Measurements from ENCODE around the gene CRLF2.
"Not testable (repeated sequence)": the region's sequence is repeated elsewhere in the genome, so short reads cannot be mapped to it uniquely, and the experiment has no call there.

The CRLF2 gene, protein sequence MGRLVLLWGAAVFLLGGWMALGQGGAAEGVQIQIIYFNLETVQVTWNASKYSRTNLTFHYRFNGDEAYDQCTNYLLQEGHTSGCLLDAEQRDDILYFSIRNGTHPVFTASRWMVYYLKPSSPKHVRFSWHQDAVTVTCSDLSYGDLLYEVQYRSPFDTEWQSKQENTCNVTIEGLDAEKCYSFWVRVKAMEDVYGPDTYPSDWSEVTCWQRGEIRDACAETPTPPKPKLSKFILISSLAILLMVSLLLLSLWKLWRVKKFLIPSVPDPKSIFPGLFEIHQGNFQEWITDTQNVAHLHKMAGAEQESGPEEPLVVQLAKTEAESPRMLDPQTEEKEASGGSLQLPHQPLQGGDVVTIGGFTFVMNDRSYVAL

DNA sequence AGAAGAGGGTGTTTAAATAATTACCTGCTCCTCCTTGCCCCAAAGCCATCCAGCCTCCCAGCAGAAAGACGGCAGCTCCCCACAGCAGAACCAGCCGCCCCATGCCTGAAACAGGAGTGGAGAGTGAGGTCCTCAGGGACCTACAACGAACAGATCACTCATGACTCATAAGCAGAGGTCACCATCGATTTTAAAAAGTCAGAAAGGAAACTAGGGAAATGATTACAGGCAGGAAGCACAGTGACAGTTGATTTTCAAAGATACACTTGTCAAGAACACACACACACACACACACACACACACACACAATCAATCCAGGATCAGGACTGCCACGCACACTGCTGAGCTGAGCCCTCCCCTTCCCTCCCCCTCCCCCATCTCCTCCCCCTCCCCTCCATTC, at the start of gene CRLF2:
CRLF2 (minus strand) TSS at position 118 of the 400 bp plus-strand sequence; CDS start at position 103, 15 bp downstream.
- no peak for DNase-seq (ENCODE audit: low read depth in 3 of 3, low spot score in 1 of 3)

- not testable (repeated sequence) for DNase-seq (ENCODE audit: low read depth in 3 of 3, low spot score in 1 of 3)
Observed at GRCh38 chrX:1261771-1262170, 49.3 kb upstream of the CRLF2 start.

DNA sequence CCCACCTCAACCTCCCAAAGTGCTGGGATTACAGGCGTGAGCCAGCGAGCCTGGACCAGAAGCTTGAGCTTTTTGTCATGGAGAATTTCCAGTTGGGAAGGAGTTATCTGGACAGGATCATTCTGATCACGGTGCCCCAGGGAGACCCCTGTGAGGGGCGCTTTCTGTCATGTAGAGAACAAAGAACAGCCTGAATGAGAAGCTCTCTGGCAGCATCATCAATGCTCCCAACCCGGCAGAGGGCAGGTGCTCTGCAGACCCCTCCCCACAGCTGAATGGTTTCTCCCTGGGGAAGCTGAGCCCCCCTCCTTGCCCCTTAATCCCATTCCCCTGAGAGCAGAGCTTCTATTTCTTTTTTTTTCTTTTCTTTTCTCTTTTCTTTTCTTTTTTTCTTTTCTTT, 48.8 kb upstream of the CRLF2 start:
- DNase-seq (ENCODE audit: low read depth in 3 of 3, low spot score in 1 of 3): no peak

- DNase-seq (ENCODE audit: low read depth in 3 of 3, low spot score in 1 of 3): no peak
Observed at GRCh38 chrX:1252861-1253260, 40.4 kb upstream of the CRLF2 start.

GRCh38 chrX:1249101-1249887, 36.8 kb upstream of the CRLF2 start:
- DNase-seq (ENCODE audit: low read depth in 3 of 3, low spot score in 1 of 3): peak in 1 of 3 donors; percentile 28

DNA sequence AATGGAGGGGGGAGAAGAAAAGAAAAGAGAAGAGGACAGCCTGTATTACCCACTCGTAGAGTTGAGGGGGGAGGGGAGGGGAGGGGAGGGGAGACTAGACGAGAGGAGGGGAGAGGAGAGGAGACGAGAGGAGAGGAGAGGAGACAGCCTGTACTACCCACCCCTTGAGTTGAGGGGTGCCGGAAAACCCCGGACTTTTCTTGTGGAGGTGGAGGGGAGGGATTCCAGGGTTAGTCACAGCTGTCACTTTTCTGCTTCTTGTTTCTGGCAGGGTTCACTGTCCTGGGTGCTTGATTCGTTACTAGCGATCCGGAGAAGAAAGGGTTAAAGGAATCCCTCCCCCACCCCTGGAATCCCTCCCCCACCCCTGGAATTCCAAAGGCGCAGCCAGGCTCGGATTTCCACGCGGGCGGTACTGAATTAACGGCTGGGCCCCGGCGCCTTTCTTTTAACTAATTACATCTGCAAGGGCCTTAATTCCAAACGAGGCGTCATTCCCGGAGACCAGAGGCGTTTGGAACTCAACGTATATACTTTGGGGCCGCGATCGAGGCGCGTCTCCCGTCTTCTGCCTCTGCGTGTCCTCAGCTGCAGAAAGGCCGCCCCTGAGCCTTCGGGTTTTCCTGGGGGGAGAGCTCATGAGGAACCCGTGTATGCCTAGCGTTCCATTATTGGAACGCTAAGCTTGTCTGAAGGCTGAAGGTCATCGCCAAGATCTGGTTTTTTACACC, 36.0 kb upstream of the CRLF2 start:
- DNase-seq (ENCODE audit: low read depth in 3 of 3, low spot score in 1 of 3): no peak

GRCh38 chrX:1246816-1247215, 34.4 kb upstream of the CRLF2 start:
- peak; percentile 51 to 89 (median 57) for DNase-seq (ENCODE audit: low read depth in 3 of 3, low spot score in 1 of 3)

GRCh38 chrX:1244164-1245076, 32.0 kb upstream of the CRLF2 start:
- DNase-seq (ENCODE audit: low read depth in 3 of 3, low spot score in 1 of 3): no peak

DNA sequence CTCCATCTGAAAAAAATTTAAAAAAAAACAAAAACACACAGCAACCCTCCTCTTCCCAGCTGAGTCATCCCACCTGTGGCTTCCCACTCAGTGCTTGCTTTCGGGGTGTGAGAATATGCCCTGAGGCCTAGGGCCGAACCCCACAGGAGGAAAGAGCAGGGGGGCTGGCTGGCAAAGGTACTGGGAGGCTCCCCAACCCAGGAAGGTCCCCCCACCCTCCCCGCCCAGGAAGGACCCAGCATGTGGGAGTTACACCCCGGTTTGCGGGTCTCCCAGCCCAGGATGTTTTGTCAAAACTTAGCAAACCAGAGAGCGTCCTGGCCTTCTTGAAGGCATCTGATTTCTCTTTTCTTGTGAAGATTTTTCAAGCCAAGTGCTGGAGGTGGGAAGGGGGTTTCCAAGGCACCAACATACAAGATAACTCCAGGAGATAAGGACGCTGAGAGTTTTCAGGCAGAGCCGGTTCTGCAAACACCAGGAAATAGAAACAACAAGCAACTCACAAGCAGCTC, 30.5 kb upstream of the CRLF2 start:
- no peak for DNase-seq (ENCODE audit: low read depth in 3 of 3, low spot score in 1 of 3)

DNA sequence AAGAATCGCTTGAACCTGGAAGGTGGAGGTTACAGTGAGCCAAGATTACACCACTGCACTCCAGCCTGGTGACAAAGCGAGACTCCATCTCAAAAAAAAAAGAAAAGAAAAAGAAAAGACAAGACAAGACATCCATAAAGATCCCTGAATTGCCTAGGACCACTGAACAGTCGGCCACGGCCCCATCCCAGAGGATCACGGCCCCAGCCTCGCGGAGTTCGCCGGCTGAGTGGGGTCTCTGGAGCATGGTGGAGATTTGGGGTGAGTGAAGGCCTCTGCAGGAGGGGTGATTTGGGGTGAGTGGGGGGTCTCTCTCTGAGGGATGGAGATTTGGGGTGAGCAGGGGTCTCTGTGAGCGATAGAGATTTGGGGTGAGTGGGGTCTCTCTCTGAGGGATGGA, 28.1 kb upstream of the CRLF2 start:
- DNase-seq (ENCODE audit: low read depth in 3 of 3, low spot score in 1 of 3): not testable (repeated sequence)

DNA sequence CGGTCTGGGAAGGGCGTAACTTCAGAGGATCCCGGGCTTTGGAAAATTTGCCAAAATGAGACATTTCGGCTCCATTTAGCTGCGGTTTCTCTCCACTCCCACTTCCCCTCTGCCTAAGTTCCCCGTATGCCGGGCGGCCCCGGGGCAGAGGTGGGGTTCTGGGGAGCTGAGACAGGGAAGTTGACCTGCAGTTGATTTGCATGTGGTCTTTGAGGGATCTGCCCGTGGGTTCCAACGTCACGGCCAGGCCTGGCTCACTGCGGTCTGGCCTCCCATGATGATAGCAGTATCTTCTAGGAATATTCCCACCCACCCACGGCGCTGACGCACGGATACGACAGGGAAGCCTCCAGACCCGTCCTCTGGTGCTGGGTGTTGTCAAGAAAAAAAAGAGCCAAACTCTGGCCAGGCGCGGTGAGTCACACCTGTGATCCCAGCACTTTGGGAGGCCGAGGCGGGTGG, 27.3 kb upstream of the CRLF2 start:
- DNase-seq (ENCODE audit: low read depth in 3 of 3, low spot score in 1 of 3): no peak

DNA sequence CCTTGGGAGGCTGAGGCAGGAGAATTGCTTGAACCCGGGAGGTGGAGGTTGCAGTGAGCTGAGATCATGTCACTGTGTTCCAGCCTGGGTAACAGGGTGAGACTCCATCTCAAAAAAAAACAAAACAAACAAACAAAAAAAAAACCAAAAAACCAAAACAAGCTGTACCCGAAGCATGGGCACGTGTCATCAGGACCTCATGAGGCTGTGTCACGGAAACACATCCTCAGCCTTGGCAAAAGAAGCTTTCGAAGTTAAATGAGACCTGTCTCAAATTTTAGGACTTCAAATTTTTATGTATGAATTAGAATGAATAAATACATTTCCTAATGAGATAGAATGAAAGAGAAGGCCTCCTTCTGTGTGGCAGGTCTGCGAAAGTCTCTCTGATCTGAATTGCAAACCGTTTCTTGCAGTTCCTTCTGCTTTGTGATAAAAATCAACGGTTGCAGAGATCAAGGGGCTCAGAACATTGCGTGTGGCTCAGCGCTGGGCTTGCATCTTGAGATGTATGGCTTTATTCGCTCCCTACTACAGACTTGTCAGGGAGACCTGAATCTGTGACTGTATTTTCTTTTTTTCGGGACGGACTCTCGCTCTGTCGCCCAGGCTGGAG, 19.5 kb upstream of the CRLF2 start:
- no peak for DNase-seq (ENCODE audit: low read depth in 3 of 3, low spot score in 1 of 3)

DNA sequence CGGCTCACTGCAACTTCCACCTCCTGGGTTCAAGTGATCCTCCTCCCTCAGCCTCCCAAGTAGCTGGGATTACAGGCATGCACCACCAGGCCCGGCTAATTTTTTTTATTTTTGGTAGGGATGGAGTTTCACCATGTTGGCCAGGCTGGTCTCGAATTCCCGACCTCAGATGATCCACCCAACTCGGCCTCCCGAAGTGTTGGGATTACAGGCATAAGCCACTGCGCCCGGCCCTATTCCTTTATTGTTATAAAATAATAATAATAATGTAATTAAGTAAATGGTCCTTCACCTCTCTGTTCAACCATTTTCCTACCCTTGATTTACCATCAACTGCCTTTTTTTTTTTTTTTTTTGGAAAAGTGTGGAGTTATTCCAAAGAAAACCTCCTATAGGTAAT, 15.7 kb upstream of the CRLF2 start:
- not testable (repeated sequence) for DNase-seq (ENCODE audit: low read depth in 3 of 3, low spot score in 1 of 3)

- DNase-seq (ENCODE audit: low read depth in 3 of 3, low spot score in 1 of 3): no peak
Observed at GRCh38 chrX:1226249-1226648, 13.8 kb upstream of the CRLF2 start.

DNA sequence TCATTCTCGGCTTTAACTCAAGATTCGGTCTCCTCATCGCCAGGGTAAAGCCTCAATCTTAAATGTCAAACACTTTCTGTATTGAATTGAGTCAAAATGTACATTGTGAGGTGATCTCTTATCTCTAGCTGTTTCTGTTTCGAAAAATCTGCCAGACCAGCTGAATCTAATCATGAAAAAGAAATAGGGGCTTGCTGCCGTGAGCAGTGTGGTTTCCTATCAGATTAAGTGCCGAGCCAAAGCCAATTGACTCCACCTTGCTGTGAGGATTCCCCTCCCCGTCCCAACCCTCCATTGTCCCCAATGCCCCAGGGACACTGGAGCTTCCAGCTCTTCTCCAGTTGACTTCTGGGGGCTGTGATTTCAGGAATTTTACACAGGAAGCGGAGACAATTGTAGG, 12.5 kb upstream of the CRLF2 start:
- DNase-seq (ENCODE audit: low read depth in 3 of 3, low spot score in 1 of 3): no peak

DNA sequence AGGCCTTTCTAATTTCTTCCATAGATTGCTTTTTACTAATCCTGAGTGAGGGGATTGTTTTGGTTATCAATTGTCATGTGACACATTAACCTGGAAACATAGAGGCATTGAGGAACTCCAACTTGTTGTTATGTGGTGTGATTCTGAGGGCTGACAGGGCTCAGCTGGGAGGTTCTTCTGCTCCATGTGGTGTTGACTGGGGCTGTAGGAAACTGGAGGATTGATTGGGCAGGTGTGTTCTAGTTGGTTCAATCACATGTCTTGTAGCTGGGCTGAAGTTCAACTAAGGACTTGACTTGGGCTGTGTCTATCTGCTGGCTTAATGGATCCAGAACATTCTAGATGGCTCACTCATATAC, 10.8 kb upstream of the CRLF2 start:
- DNase-seq (ENCODE audit: low read depth in 3 of 3, low spot score in 1 of 3): no peak

GRCh38 chrX:1222531-1223241, 10.2 kb upstream of the CRLF2 start:
- no peak for DNase-seq (ENCODE audit: low read depth in 3 of 3, low spot score in 1 of 3)

DNA sequence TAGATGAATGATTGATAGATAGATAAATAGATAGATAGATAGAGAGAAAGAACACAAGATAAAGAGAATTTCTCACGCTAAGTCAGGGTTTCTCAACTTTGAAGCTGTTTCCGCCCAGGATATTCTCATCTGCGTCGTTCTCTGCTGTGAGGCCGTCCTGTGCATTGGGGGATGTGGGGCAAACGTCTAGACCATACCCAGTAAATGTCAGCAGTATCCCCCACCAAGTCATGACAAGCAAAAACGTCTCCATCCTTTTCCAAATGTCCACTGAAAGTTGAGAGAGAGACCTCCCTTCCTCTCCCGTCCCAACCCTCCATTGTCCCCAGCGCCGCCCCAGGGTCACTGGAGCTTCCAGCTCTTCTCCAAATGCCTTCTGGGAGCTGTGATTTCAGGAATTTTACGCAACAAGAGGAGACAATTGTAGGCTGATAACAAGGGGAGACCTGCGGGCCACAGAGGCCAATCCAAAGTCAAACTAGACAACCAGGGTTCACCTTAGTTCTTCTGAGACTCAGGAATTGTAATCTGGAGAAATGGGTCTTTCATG, 8.9 kb upstream of the CRLF2 start:
- no peak for DNase-seq (ENCODE audit: low read depth in 3 of 3, low spot score in 1 of 3)

DNA sequence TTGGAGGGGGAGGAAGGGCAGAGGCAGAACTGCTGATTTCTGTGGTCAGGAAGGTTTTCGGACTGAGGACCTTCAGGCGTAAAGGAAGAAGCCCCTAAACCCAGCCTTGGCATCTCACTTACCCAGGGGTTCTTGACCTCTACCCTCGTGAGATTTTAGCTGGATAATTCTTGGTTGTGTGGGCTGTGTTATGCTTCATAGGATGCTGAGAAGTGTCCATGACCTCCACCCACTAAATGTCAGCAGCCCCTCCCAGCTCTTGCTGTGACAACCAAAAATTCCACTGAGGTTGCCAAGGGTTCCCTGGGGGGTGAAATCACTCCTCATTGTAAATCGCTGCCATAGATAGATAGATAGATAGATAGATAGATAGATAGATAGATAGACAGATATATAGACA, 5.8 kb upstream of the CRLF2 start:
- no peak for DNase-seq (ENCODE audit: low read depth in 3 of 3, low spot score in 1 of 3)

All from stimulated activated CD4-positive, alpha-beta T cell treated with anti-CD3 and anti-CD28 coated beads, TNF-alpha, amount 100 ng/mL, for 1 hour (primary cell).